CD14-positive monocyte (primary cell): ENCODE measurements around the gene IMMP1L. TPM values are rescaled to one million over a fixed set of nuclear protein-coding genes. Genes with fewer than 3 reads are reported as not detected.

Experiments
- DNase-seq, 3 donors: peaks; one replicate each; pipeline ENCODE4 v3.0.0-alpha.2; 2011 to 2022
- H2AFZ ChIP-seq: 2 replicates; pipeline ENCODE4 v1.6.0; 2012; ENCODE audit warnings: mild to moderate bottlenecking, low read depth, low read length, inconsistent platforms; ENCODE audit not compliant: insufficient read depth, poor library complexity, severe bottlenecking
- H3K27ac ChIP-seq, 2 donors: 1 replicate in 1 of 2; 2 replicates in 1 of 2; pipeline ENCODE4 v1.5.1; 2012 to 2013; ENCODE audit warnings: low read length in 2 of 2, control low read depth in 1 of 2, inconsistent platforms in 1 of 2, low read depth in 1 of 2, mild to moderate bottlenecking in 1 of 2
- H3K27me3 ChIP-seq, 2 donors: one replicate each; pipeline versions ENCODE4 v1.6.0 to v1.6.1; 2011 to 2013; ENCODE audit warnings: low read length in 2 of 2; ENCODE audit not compliant: control insufficient read depth in 2 of 2, insufficient read depth in 2 of 2
- H3K36me3 ChIP-seq, 2 donors: replicated peaks in 1 of 2; 1 replicate in 1 of 2; 2 replicates in 1 of 2; pipeline versions ENCODE4 v1.5.1 to v1.6.1; 2012 to 2013; ENCODE audit warnings: low read length in 2 of 2, control low read depth in 1 of 2, inconsistent platforms in 1 of 2, mild to moderate bottlenecking in 1 of 2; ENCODE audit not compliant: insufficient read depth in 2 of 2, control insufficient read depth in 1 of 2
- H3K4me1 ChIP-seq, 2 donors: 1 replicate in 1 of 2; 2 replicates in 1 of 2; pipeline versions ENCODE4 v1.5.1 to v1.6.1; 2012 to 2013; ENCODE audit warnings: low read length in 2 of 2, control low read depth in 1 of 2, inconsistent platforms in 1 of 2, mild to moderate bottlenecking in 1 of 2, moderate library complexity in 1 of 2; ENCODE audit not compliant: insufficient read depth in 2 of 2, control insufficient read depth in 1 of 2
- H3K4me2 ChIP-seq: replicated peaks from 2 replicates; pipeline ENCODE3; 2012; ENCODE audit warnings: low read length, moderate library complexity, mild to moderate bottlenecking; ENCODE audit not compliant: poor library complexity, severe bottlenecking; ENCODE audit errors: extremely low read depth
- H3K4me3 ChIP-seq, 3 experiments: fragments of 200-600 bp in 1 of 3; sonication (generic) in 1 of 3; replicated peaks in 1 of 3; 1 replicate in 2 of 3; 2 replicates in 1 of 3; pipeline ENCODE4 v1.5.1; 2011 to 2013; ENCODE audit warnings: low read length in 3 of 3, mild to moderate bottlenecking in 3 of 3, control low read depth in 2 of 3, low read depth in 2 of 3, inconsistent platforms in 1 of 3, moderate library complexity in 1 of 3
- H3K79me2 ChIP-seq: 2 replicates; pipeline ENCODE4 v1.6.0; 2012; ENCODE audit warnings: mild to moderate bottlenecking, control low read depth, inconsistent platforms, low read length, moderate library complexity; ENCODE audit not compliant: insufficient read depth
- H3K9ac ChIP-seq: 2 replicates; pipeline ENCODE4 v1.6.0; 2017; ENCODE audit warnings: low read length, mild to moderate bottlenecking; ENCODE audit not compliant: insufficient read depth, poor library complexity, severe bottlenecking
- H3K9me3 ChIP-seq, 2 donors: replicated peaks in 1 of 2; 1 replicate in 1 of 2; 2 replicates in 1 of 2; pipeline versions ENCODE4 v1.5.1 to v1.6.1; 2012 to 2013; ENCODE audit warnings: low read length in 2 of 2, control low read depth in 1 of 2; ENCODE audit not compliant: control insufficient read depth in 1 of 2, insufficient read depth in 1 of 2
- H4K20me1 ChIP-seq: 2 replicates; pipeline ENCODE4 v1.6.0; 2012; ENCODE audit warnings: mild to moderate bottlenecking, low read length, control low read depth, moderate library complexity; ENCODE audit not compliant: insufficient read depth
- H3K27ac Mint-ChIP-seq, 7 donors: one replicate each; pipeline ENCODE4 v1.8.0; 2020; ENCODE audit warnings: mild to moderate bottlenecking in 7 of 7, mixed read lengths in 7 of 7, moderate library complexity in 6 of 7, inconsistent platforms in 2 of 7
- H3K27me3 Mint-ChIP-seq, 3 donors: one replicate each; pipeline ENCODE4 v1.8.0; 2021 to 2022; ENCODE audit warnings: low read depth in 3 of 3, mild to moderate bottlenecking in 3 of 3, mixed read lengths in 3 of 3, moderate library complexity in 3 of 3, inconsistent platforms in 1 of 3
- H3K36me3 Mint-ChIP-seq, 2 donors: one replicate each; pipeline ENCODE4 v1.8.0; 2020; ENCODE audit warnings: mixed read lengths in 2 of 2, inconsistent platforms in 1 of 2, mild to moderate bottlenecking in 1 of 2
- H3K4me1 Mint-ChIP-seq: one replicate; pipeline ENCODE4 v1.8.0; 2020; ENCODE audit warnings: mild to moderate bottlenecking, mixed read lengths
- H3K4me3 Mint-ChIP-seq, 2 donors: one replicate each; pipeline ENCODE4 v1.8.0; 2020; ENCODE audit warnings: mild to moderate bottlenecking in 2 of 2, mixed read lengths in 2 of 2, moderate library complexity in 1 of 2
- H3K9me3 Mint-ChIP-seq, 7 donors: one replicate each; pipeline ENCODE4 v1.8.0; 2020 to 2022; ENCODE audit warnings: mixed read lengths in 7 of 7, mild to moderate bottlenecking in 6 of 7, moderate library complexity in 6 of 7, inconsistent platforms in 2 of 7
- WGBS: methylation state at CpG from one replicate; pipeline ENCODE4 v1.1.5; 2013; ENCODE audit warnings: missing lambda C conversion rate; ENCODE audit not compliant: insufficient coverage; 5-methylcytosine and 5-hydroxymethylcytosine counted together
- intact Hi-C, 2 donors: fragments of 100-400 bp; cut with micrococcal nuclease; formaldehyde crosslinking; loops; one replicate each; pipeline versions ENCODE4 v1.15.0 to v1.15.1; 2023
- polyA plus RNA-seq, 3 donors: library from polyadenylated mRNA; depleted of rRNA in 1 of 3; unstranded in 2 of 3; stranded (reverse) in 1 of 3; fragments of 300-500 nt in 2 of 3; fragments of >200 nt in 1 of 3; fragmentation: Illumina TruSeq in 2 of 3; gene quantifications; 1 replicate in 2 of 3; 2 replicates in 1 of 3; pipeline ENCODE4 v1.2.3, GENCODE V29; 2012 to 2021
- TF ChIP-seq, protein P1 (sequence below): fragments of 200-600 bp; IDR thresholded peaks from one replicate; pipeline ENCODE4 v1.8.0; 2022; ENCODE audit warnings: antibody characterized with exemption, mild to moderate bottlenecking

IMMP1L gene
- polyA plus RNA-seq, 3 donors = 0.53 to 5.0 (median 4.7) TPM

DNA sequence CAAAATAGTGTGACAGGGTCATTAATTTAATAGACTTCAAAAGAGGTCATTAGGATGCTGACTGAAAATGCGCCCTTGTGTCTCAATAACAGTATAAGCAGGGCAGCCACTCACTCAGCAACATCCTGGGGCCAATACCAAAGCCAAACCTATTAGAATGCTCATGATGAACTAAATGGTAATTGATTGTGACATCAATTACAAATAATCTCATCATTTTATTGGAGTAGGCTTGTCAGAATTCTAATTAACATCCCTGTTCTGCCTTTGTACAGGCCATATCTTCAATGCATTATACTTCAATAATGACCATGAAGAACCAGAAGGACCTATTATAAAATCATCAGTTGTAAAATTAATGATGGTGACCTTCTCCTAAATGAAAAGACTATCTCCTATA is 75.6 kb downstream of the IMMP1L start:
- Mint-ChIP-seq H3K4me1 (no peaks in the 10 kb centered on the region), H3K9me3 (no peaks in the 10 kb centered on the region), H3K27ac (no peak overlapping the region), H3K36me3 (peaks cover 15 to 19% of the 10 kb centered on the region in 2 donors), H3K4me3 (no peak overlapping the region), H3K27me3 (no peaks in the 10 kb centered on the region)
- H4K20me1 ChIP-seq = no peaks in the 10 kb centered on the region
- H3K27me3 ChIP-seq = no peaks in the 10 kb centered on the region
- TF ChIP-seq, protein P1, sequence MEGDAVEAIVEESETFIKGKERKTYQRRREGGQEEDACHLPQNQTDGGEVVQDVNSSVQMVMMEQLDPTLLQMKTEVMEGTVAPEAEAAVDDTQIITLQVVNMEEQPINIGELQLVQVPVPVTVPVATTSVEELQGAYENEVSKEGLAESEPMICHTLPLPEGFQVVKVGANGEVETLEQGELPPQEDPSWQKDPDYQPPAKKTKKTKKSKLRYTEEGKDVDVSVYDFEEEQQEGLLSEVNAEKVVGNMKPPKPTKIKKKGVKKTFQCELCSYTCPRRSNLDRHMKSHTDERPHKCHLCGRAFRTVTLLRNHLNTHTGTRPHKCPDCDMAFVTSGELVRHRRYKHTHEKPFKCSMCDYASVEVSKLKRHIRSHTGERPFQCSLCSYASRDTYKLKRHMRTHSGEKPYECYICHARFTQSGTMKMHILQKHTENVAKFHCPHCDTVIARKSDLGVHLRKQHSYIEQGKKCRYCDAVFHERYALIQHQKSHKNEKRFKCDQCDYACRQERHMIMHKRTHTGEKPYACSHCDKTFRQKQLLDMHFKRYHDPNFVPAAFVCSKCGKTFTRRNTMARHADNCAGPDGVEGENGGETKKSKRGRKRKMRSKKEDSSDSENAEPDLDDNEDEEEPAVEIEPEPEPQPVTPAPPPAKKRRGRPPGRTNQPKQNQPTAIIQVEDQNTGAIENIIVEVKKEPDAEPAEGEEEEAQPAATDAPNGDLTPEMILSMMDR = no peak
- WGBS = no CpG with 5 or more reads among the region's 1 CpG
- no peaks in the 10 kb centered on the region for H3K79me2 ChIP-seq
- no peak overlapping the region for H2AFZ ChIP-seq
- H3K4me3 ChIP-seq = no peak overlapping the region
- no peaks in the 10 kb centered on the region for H3K4me1 ChIP-seq
- DNase-seq = no peak
- H3K27ac ChIP-seq = no peak overlapping the region
- no peak overlapping the region for H3K9ac ChIP-seq
- intact Hi-C loops = no loop called here
- no peaks in the 10 kb centered on the region for H3K9me3 ChIP-seq
- H3K4me2 ChIP-seq = no peak overlapping the region
- H3K36me3 ChIP-seq = peaks cover 0 to 12% of the 10 kb centered on the region in 2 donors

GRCh38 chr11:31424652-31425051 is 84.8 kb downstream of the IMMP1L start:
- Histone ChIP-seq H2AFZ (no peak overlapping the region), H3K4me2 (no peak overlapping the region), H3K4me1 (no peaks in the 10 kb centered on the region), H3K27me3 (no peaks in the 10 kb centered on the region), H3K9ac (no peak overlapping the region), H4K20me1 (no peaks in the 10 kb centered on the region), H3K9me3 (no peaks in the 10 kb centered on the region), H3K79me2 (no peaks in the 10 kb centered on the region), H3K27ac (no peak overlapping the region), H3K36me3 (peaks cover 0 to 9% of the 10 kb centered on the region in 2 donors), H3K4me3 (no peak overlapping the region)
- Mint-ChIP-seq H3K4me1 (no peaks in the 10 kb centered on the region), H3K9me3 (no peaks in the 10 kb centered on the region), H3K27ac (no peak overlapping the region), H3K27me3 (no peaks in the 10 kb centered on the region), H3K36me3 (peaks cover 8 to 10% of the 10 kb centered on the region in 2 donors), H3K4me3 (no peak overlapping the region)
- intact Hi-C loops = no loop called here
- DNase-seq = no peak
- TF ChIP-seq, protein P1 = no peak
